ENCODE data around the gene MAL. TPM values are rescaled to one million over a fixed set of nuclear protein-coding genes. Genes with fewer than 3 reads are reported as not detected.

Gene MAL
- total RNA-seq, 1 experiment from 2014 or later, result not detected

DNA sequence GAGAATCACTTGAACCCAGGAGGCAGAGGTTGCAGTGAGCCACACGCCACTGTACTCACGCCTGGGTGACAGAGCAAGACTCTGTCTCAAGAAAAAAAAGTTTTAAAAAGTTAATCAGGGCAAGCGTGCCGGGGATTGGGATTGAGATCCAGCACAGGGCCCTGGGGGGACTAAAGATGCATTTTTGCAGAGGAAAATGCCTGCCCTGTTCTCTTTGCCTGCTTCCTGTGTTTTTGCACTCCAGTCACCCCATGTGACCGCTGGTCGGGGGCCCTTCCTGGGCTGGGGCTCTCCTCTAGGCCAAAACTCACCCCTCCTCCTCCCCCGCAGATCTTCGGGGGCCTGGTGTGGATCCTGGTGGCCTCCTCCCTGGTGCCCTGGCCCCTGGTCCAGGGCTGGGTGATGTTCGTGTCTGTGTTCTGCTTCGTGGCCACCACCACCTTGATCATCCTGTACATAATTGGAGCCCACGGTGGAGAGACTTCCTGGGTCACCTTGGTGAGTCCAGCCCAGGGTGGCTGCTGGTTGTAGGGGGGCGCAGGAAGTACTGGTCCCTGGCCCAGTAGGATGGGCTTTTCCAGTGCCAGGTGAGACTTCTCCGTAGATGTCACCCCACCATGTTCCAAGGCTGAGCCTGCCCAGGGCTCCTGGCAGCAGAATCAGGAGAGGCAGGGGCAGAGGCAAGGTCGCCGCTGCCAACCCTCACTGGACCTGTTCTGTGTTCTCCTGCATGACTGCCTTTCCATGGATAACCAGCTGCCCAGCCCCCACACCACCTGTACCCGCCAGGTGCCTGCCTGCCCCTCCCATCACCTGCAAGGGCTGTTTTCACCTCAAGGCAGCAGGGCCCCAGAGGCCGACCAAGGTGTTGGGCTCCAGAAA, 22.4 kb downstream of the MAL start:
- Histone ChIP-seq H3K36me3 (ENCODE audit: control insufficient read depth, insufficient read depth, low read length) (no peaks in the 10 kb centered on the region), H3K27me3 (replicated peaks; ENCODE audit: control insufficient read depth, insufficient read depth, low read length) (no peaks in the 10 kb centered on the region), H3K4me1 (no peaks in the 10 kb centered on the region), H3K4me3 (ENCODE audit: low read depth, low read length) (no peak overlapping the region), H3K9me3 (no peaks in the 10 kb centered on the region)
- no TSS peak for BruUV-seq (replicated peaks)
- H3K9me3 Mint-ChIP-seq (ENCODE audit: unreplicated experiment), result no peaks in the 10 kb centered on the region
- intact Hi-C loops (cut with micrococcal nuclease; ENCODE audit: unreplicated experiment), result no loop called here
- CTCF ChIA-PET, result interaction anchor here (0.6 kb wide), 1 partner anchor 32 kb away, joined by 7 read pairs; no protein-coding TSS in a partner anchor
- peaks cover 10% of the 10 kb centered on the region for H3K27me3 Mint-ChIP-seq (ENCODE audit: insufficient read depth, unreplicated experiment)
- no peak overlapping the region for H3K27ac Mint-ChIP-seq (ENCODE audit: unreplicated experiment)
- H3K36me3 Mint-ChIP-seq (ENCODE audit: insufficient read depth, unreplicated experiment), result no peaks in the 10 kb centered on the region
- DNase-seq, result no peak
- H3K4me1 Mint-ChIP-seq (ENCODE audit: low read depth, unreplicated experiment), result no peaks in the 10 kb centered on the region
- no peak for TF ChIP-seq CTCF (IDR thresholded peaks at IDR 0.05; ENCODE audit: insufficient read depth in 1 of 2, low read depth in 1 of 2, low read length in 1 of 2, severe bottlenecking in 1 of 2, unreplicated experiment in 1 of 2)
- H3K4me3 Mint-ChIP-seq (ENCODE audit: unreplicated experiment), result no peak overlapping the region
- POLR2A ChIA-PET, result no interaction called here

DNA sequence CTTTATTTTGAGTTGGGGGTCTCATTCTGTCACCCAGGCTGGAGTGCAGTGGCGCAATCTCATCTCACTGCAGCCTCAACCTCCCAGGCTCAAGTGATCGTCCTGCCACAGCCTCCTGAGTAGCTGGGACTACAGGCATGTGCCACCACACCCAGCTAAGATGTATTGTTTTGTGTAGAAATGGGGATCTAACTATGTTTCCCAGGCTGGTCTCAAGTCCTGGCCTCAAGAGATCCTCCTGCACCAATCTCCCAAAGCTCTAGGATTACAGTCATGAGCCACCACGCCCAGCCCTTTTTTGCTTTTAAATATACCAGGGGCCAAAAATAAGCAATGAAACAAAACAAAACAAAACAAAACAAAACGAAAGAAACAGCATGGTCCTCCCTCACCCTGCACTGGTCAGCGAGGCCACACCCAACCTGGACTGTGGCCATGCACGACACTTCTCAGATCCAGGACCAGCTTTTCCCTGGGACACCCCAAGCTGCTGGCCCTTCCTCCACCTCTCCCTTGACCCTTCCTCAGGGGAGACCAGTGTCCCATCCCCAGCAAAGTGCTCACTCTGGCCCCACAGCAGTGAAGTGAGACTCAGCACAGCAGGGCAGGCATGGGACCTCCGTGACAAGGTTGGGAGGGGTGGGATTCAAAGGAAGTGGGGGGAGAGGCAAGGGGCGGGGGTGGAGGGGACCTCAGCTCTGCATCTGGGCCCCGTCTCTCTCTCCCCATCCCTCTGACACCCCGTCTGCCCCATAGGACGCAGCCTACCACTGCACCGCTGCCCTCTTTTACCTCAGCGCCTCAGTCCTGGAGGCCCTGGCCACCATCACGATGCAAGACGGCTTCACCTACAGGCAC, 23.5 kb downstream of the MAL start:
- peaks cover 10% of the 10 kb centered on the region for H3K27me3 Mint-ChIP-seq (ENCODE audit: insufficient read depth, unreplicated experiment)
- ChIA-PET POLR2A (no interaction called here), CTCF (no interaction called here)
- no TSS peak for BruUV-seq (replicated peaks)
- H3K4me3 Mint-ChIP-seq (ENCODE audit: unreplicated experiment), result no peak overlapping the region
- no peaks in the 10 kb centered on the region for H3K36me3 ChIP-seq (ENCODE audit: control insufficient read depth, insufficient read depth, low read length)
- H3K27me3 ChIP-seq (replicated peaks; ENCODE audit: control insufficient read depth, insufficient read depth, low read length), result peaks cover 1% of the 10 kb centered on the region; the same call in 1 of the 2 replicates
- H3K36me3 Mint-ChIP-seq (ENCODE audit: insufficient read depth, unreplicated experiment), result no peaks in the 10 kb centered on the region
- H3K4me3 ChIP-seq (ENCODE audit: low read depth, low read length), result no peak overlapping the region
- H3K9me3 Mint-ChIP-seq (ENCODE audit: unreplicated experiment), result no peaks in the 10 kb centered on the region
- DNase-seq, result no peak
- H3K4me1 Mint-ChIP-seq (ENCODE audit: low read depth, unreplicated experiment), result no peaks in the 10 kb centered on the region
- H3K4me1 ChIP-seq, result no peaks in the 10 kb centered on the region
- no peak for TF ChIP-seq CTCF (IDR thresholded peaks at IDR 0.05; ENCODE audit: insufficient read depth in 1 of 2, low read depth in 1 of 2, low read length in 1 of 2, severe bottlenecking in 1 of 2, unreplicated experiment in 1 of 2)
- intact Hi-C loops (cut with micrococcal nuclease; ENCODE audit: unreplicated experiment), result no loop called here
- H3K9me3 ChIP-seq, result no peaks in the 10 kb centered on the region
- H3K27ac Mint-ChIP-seq (ENCODE audit: unreplicated experiment), result no peak overlapping the region

DNA sequence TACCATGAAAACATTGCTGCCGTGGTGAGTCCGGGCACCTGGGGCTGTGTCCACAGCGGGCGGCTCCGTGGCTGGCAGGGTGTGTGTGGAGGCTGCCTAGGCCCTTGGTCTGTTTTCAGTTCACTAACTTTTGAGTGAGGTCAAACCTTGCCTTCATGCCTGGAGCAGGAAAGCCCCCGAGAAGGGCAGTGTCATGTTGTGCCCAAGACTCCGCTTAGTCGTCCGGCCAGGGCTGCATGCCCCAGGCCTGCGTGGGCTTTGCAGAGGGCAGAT, 24.1 kb downstream of the MAL start:
- no TSS peak for BruUV-seq (replicated peaks)
- H3K9me3 Mint-ChIP-seq (ENCODE audit: unreplicated experiment), result no peaks in the 10 kb centered on the region
- no peak for DNase-seq
- CTCF ChIA-PET, result no interaction called here
- peaks cover 1% of the 10 kb centered on the region; the same call in 1 of the 2 replicates for H3K27me3 ChIP-seq (replicated peaks; ENCODE audit: control insufficient read depth, insufficient read depth, low read length)
- intact Hi-C loops (cut with micrococcal nuclease; ENCODE audit: unreplicated experiment), result no loop called here
- H3K4me1 Mint-ChIP-seq (ENCODE audit: low read depth, unreplicated experiment), result no peaks in the 10 kb centered on the region
- TF ChIP-seq CTCF (IDR thresholded peaks at IDR 0.05; ENCODE audit: insufficient read depth in 1 of 2, low read depth in 1 of 2, low read length in 1 of 2, severe bottlenecking in 1 of 2, unreplicated experiment in 1 of 2), result no peak
- no peaks in the 10 kb centered on the region for H3K9me3 ChIP-seq
- H3K27ac Mint-ChIP-seq (ENCODE audit: unreplicated experiment), result no peak overlapping the region
- POLR2A ChIA-PET, result no interaction called here
- H3K36me3 ChIP-seq (ENCODE audit: control insufficient read depth, insufficient read depth, low read length), result no peaks in the 10 kb centered on the region
- H3K4me1 ChIP-seq, result no peaks in the 10 kb centered on the region
- no peak overlapping the region for H3K4me3 Mint-ChIP-seq (ENCODE audit: unreplicated experiment)
- H3K4me3 ChIP-seq (ENCODE audit: low read depth, low read length), result no peak overlapping the region
- H3K27me3 Mint-ChIP-seq (ENCODE audit: insufficient read depth, unreplicated experiment), result peaks cover 13% of the 10 kb centered on the region
- H3K36me3 Mint-ChIP-seq (ENCODE audit: insufficient read depth, unreplicated experiment), result no peaks in the 10 kb centered on the region

Measured in Caco-2 (cell line).